Measurements from ENCODE around the gene PARD6B. TPM values are rescaled to one million over a fixed set of nuclear protein-coding genes. Genes with fewer than 3 reads are reported as not detected.

The PARD6B gene
- total and polyA plus RNA-seq, 4 experiments from 2014 or later = 0.71 to 12.7 (median 5.9) TPM

DNA sequence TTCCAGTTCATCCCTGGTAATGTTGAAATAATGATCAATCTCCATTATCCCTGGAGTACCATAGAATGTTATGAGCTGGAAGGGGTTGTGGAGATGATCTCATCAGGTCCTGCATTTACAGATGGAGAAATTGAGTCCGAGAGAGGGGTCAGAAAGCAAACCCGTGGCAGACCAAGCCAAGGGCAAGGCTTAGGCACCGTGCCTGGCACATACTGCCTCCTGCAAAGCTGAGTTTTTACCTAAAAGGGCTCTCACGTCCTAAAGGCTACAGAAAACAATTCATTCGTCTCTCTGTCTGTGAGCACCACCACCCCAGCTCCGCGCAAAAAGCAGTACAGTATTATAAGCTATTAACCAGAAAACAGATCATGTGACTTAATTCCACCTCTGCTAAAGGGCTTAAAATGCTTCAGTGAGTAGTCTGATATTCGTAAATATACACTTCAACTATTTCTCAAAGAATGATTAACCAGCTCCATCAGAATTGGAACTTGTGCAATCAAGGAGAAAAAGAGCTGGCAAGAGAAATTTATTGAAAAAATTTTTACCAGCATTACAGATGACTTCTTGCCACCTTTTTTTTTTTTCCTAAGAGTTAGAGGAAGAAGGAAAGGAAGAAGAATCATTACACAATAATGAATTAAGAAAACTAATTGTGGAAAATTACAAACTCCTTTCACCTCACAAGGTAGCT lies 3.4 kb upstream of the PARD6B start:
- peaks cover 0 to 3% of the 10 kb centered on the region in 2 donors for H3K36me3 Mint-ChIP-seq
- peaks cover 0 to 2% (median 0%) of the 10 kb centered on the region in 8 donors for H3K9me3 Mint-ChIP-seq
- peak overlapping the region in 1 of 8 donors; percentile 20 for H3K4me3 Mint-ChIP-seq
- no peaks in the 10 kb centered on the region for H3K27me3 Mint-ChIP-seq
- POLR2A ChIA-PET (ENCODE audit: partially characterized antibody) = no interaction called here
- intact Hi-C loops (cut with micrococcal nuclease) = no loop called here
- Histone ChIP-seq H3K4me3 (ENCODE audit: low read length in 2 of 2) (no peak overlapping the region), H3K27ac (ENCODE audit: low read depth, low read length) (no peak overlapping the region), H3K4me1 (ENCODE audit: insufficient read depth, low read length) (peaks cover 16% of the 10 kb centered on the region), H3K27me3 (ENCODE audit: insufficient read depth, low read length) (no peaks in the 10 kb centered on the region), H3K9me3 (ENCODE audit: control insufficient read depth in 1 of 2, low read length in 2 of 2) (no peaks in the 10 kb centered on the region), H3K36me3 (ENCODE audit: insufficient read depth, low read length) (no peaks in the 10 kb centered on the region)
- no peak for DNase-seq
- peaks cover 9 to 18% (median 13%) of the 10 kb centered on the region in 4 donors for H3K4me1 Mint-ChIP-seq
- CTCF ChIA-PET (ENCODE audit: partially characterized antibody) = interaction anchor here (0.8 to 1.0 kb wide), 2 partner anchors 10 to 63 kb away, joined by 3 read pairs; no protein-coding TSS in a partner anchor
- no peak overlapping the region for H3K27ac Mint-ChIP-seq

- H3K4me1 Mint-ChIP-seq = peaks cover 12 to 22% (median 17%) of the 10 kb centered on the region in 4 donors
- peaks cover 0 to 3% of the 10 kb centered on the region in 2 donors for H3K36me3 Mint-ChIP-seq
- Histone ChIP-seq H3K27me3 (ENCODE audit: insufficient read depth, low read length) (no peaks in the 10 kb centered on the region), H3K9me3 (ENCODE audit: control insufficient read depth in 1 of 2, low read length in 2 of 2) (no peaks in the 10 kb centered on the region), H3K36me3 (ENCODE audit: insufficient read depth, low read length) (no peaks in the 10 kb centered on the region), H3K27ac (ENCODE audit: low read depth, low read length) (no peak overlapping the region), H3K4me3 (ENCODE audit: low read length in 2 of 2) (no peak overlapping the region), H3K4me1 (ENCODE audit: insufficient read depth, low read length) (peaks cover 21% of the 10 kb centered on the region)
- CTCF ChIA-PET (ENCODE audit: partially characterized antibody) = interaction anchor here (0.8 to 1.0 kb wide), 2 partner anchors 11 to 62 kb away, joined by 3 read pairs; no protein-coding TSS in a partner anchor
- no peak for DNase-seq
- POLR2A ChIA-PET (ENCODE audit: partially characterized antibody) = no interaction called here
- intact Hi-C loops (cut with micrococcal nuclease) = no loop called here
- H3K9me3 Mint-ChIP-seq = peaks cover 0 to 2% (median 0%) of the 10 kb centered on the region in 8 donors
- H3K27me3 Mint-ChIP-seq = no peaks in the 10 kb centered on the region
- no peak overlapping the region for H3K27ac Mint-ChIP-seq
- H3K4me3 Mint-ChIP-seq = peak overlapping the region in 1 of 8 donors; percentile 20
These were observed 2.8 kb upstream of the PARD6B start for GRCh38 chr20:50728486-50728980.

GRCh38 chr20:50728981-50729874 lies 2.2 kb upstream of the PARD6B start:
- ChIA-PET POLR2A (ENCODE audit: partially characterized antibody) (no interaction called here), CTCF (ENCODE audit: partially characterized antibody) (interaction anchor here (0.8 to 5.2 kb wide), 3 partner anchors 12 to 61 kb away, joined by 3 to 35 read pairs (median 3); no protein-coding TSS in a partner anchor)
- DNase-seq = no peak
- Histone ChIP-seq H3K36me3 (ENCODE audit: insufficient read depth, low read length) (no peaks in the 10 kb centered on the region), H3K27me3 (ENCODE audit: insufficient read depth, low read length) (no peaks in the 10 kb centered on the region), H3K9me3 (ENCODE audit: control insufficient read depth in 1 of 2, low read length in 2 of 2) (no peaks in the 10 kb centered on the region), H3K4me1 (ENCODE audit: insufficient read depth, low read length) (peaks cover 21% of the 10 kb centered on the region), H3K27ac (ENCODE audit: low read depth, low read length) (no peak overlapping the region), H3K4me3 (ENCODE audit: low read length in 2 of 2) (no peak overlapping the region)
- H3K36me3 Mint-ChIP-seq = peaks cover 0 to 4% of the 10 kb centered on the region in 2 donors
- peak overlapping the region in 2 of 8 donors; percentile 28 to 95 for H3K4me3 Mint-ChIP-seq
- H3K9me3 Mint-ChIP-seq = peaks cover 0 to 2% (median 0%) of the 10 kb centered on the region in 8 donors
- no peaks in the 10 kb centered on the region for H3K27me3 Mint-ChIP-seq
- peaks cover 15 to 27% (median 21%) of the 10 kb centered on the region in 4 donors for H3K4me1 Mint-ChIP-seq
- peak overlapping the region in 1 of 7 donors; percentile 86 for H3K27ac Mint-ChIP-seq
- intact Hi-C loops (cut with micrococcal nuclease) = no loop called here

DNA sequence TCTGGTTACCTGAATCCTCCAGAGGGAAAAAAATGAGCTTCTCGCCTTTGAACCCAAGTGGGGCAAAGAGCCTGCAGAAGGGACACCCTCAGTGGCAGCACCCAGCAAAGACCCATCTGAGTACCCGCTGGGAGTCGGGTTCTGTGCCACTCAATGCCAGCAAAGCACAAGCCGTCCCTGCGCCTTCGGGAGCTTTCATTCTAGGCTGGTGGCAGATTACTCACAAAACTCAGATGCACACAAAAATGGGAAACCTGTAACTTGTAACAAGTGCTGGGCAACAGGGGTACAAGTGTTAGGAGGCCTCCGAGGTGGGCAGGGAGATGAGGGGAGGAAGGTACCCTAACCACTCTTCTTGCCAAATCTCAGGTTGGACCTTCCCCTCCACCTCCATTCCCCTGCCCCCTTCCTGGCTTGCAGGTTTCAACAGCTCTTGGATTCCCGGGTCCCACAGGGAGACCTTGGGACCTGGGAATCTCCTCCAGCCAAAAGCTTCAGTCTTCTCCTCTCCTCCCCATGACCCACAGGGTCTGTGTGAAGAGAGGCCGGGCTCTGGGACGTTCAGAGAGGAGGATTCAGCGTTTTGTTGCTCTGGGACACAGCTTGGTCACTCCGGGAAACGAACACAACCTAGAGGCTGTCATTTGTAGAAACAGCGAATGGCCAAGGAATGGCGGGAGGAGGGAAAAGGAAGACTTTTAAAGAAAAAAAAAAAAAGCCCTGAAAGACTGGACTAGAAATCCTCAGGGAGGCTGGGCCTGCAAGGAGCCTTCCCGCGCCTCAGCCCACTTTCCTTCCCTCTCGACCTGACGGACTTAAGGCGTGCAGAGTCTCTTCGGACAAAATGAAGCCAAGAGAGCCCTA lies 1.2 kb upstream of the PARD6B start:
- Mint-ChIP-seq H3K27ac (peak overlapping the region in 6 of 7 donors; percentile 35 to 86 (median 76)), H3K4me1 (peaks cover 16 to 27% (median 22%) of the 10 kb centered on the region in 4 donors), H3K4me3 (peak overlapping the region; percentile 77 to 95 (median 84)), H3K36me3 (peaks cover 0 to 4% of the 10 kb centered on the region in 2 donors), H3K27me3 (no peaks in the 10 kb centered on the region), H3K9me3 (peaks cover 0 to 2% (median 0%) of the 10 kb centered on the region in 8 donors)
- Histone ChIP-seq H3K9me3 (ENCODE audit: control insufficient read depth in 1 of 2, low read length in 2 of 2) (no peaks in the 10 kb centered on the region), H3K27ac (ENCODE audit: low read depth, low read length) (peak overlapping the region; percentile 49), H3K27me3 (ENCODE audit: insufficient read depth, low read length) (no peaks in the 10 kb centered on the region), H3K4me1 (ENCODE audit: insufficient read depth, low read length) (peaks cover 21% of the 10 kb centered on the region), H3K4me3 (ENCODE audit: low read length in 2 of 2) (peak overlapping the region; percentile 30 to 53), H3K36me3 (ENCODE audit: insufficient read depth, low read length) (no peaks in the 10 kb centered on the region)
- intact Hi-C loops (cut with micrococcal nuclease) = loop anchor here (2.0 kb wide), 2 partner anchors 19 to 65 kb away; partner anchors contain the start of gene BCAS4
- DNase-seq = no peak
- ChIA-PET CTCF (ENCODE audit: partially characterized antibody) (interaction anchor here (5.2 kb wide), 1 partner anchor 19 kb away, joined by 35 read pairs; no protein-coding TSS in a partner anchor), POLR2A (ENCODE audit: partially characterized antibody) (interaction anchor here (1.2 to 2.4 kb wide), 3 partner anchors 20 to 219 kb away, joined by 5 to 9 read pairs (median 6); partner anchors contain the start of genes BCAS4 and PTPN1)

GRCh38 chr20:50730765-50731054 lies 670 bp upstream of the PARD6B start:
- intact Hi-C loops (cut with micrococcal nuclease) = loop anchor here (1.0 to 2.0 kb wide), 5 partner anchors 18 to 228 kb away; partner anchors contain the start of genes ADNP, BCAS4, DPM1 and MOCS3
- H3K27ac Mint-ChIP-seq = peak overlapping the region in 6 of 7 donors; percentile 35 to 86 (median 63)
- Histone ChIP-seq H3K36me3 (ENCODE audit: insufficient read depth, low read length) (no peaks in the 10 kb centered on the region), H3K9me3 (ENCODE audit: control insufficient read depth in 1 of 2, low read length in 2 of 2) (no peaks in the 10 kb centered on the region), H3K27me3 (ENCODE audit: insufficient read depth, low read length) (no peaks in the 10 kb centered on the region), H3K4me3 (ENCODE audit: low read length in 2 of 2) (peak overlapping the region; percentile 30 to 53), H3K27ac (ENCODE audit: low read depth, low read length) (peak overlapping the region; percentile 49), H3K4me1 (ENCODE audit: insufficient read depth, low read length) (peaks cover 21% of the 10 kb centered on the region)
- H3K36me3 Mint-ChIP-seq = peaks cover 0 to 4% of the 10 kb centered on the region in 2 donors
- ChIA-PET POLR2A (ENCODE audit: partially characterized antibody) (interaction anchor here (1.2 to 2.4 kb wide), 3 partner anchors 19 to 220 kb away, joined by 5 to 9 read pairs (median 6); partner anchors contain the start of genes BCAS4 and PTPN1), CTCF (ENCODE audit: partially characterized antibody) (interaction anchor here (5.2 kb wide), 1 partner anchor 19 kb away, joined by 35 read pairs; no protein-coding TSS in a partner anchor)
- peaks cover 16 to 32% (median 23%) of the 10 kb centered on the region in 4 donors for H3K4me1 Mint-ChIP-seq
- no peaks in the 10 kb centered on the region for H3K27me3 Mint-ChIP-seq
- H3K9me3 Mint-ChIP-seq = peaks cover 0 to 2% (median 0%) of the 10 kb centered on the region in 8 donors
- peak overlapping the region; percentile 77 to 95 (median 84) for H3K4me3 Mint-ChIP-seq
- no peak for DNase-seq
